Measurements from ENCODE around the gene CORIN.

CORIN gene

DNA sequence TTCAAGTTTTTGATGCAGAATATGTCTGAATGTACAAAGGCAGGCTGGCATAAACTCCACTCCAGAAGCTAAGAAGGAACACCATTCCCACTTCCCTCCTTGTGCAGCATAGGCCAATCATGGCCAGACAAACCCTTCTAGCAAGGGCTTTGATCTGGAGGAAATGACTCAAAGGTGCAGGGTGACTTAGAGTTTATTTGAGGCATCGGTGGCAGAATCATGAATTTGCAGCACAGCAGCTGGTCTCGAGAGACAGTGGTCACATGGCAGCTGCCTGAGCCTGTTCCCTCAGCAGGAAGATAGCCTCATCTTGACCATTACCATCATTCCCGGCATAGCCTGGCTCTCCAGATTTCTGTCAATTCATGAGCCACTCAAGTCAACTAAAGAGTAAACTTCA is 198.3 kb downstream of the CORIN start:
- Histone ChIP-seq H3K27ac (ENCODE audit: low read depth, low read length) (no peak overlapping the region), H2AFZ (ENCODE audit: low read depth, low read length, severe bottlenecking) (no peak overlapping the region), H3K9ac (ENCODE audit: low read length) (no peak overlapping the region), H3K27me3 (ENCODE audit: low read length) (no peaks in the 10 kb centered on the region), H3F3A (ENCODE audit: insufficient read depth) (no peaks in the 10 kb centered on the region), H3K9me3 (ENCODE audit: insufficient read depth, low read length) (no peaks in the 10 kb centered on the region), H3K4me2 (ENCODE audit: low read depth, low read length, poor library complexity, severe bottlenecking) (no peak overlapping the region), H4K20me1 (ENCODE audit: low read depth, low read length) (no peaks in the 10 kb centered on the region), H3K4me3 (ENCODE audit: insufficient read depth, low read length, poor library complexity, severe bottlenecking) (no peak overlapping the region), H3K36me3 (ENCODE audit: low read length) (no peaks in the 10 kb centered on the region), H3K9me2 (replicated peaks; ENCODE audit: insufficient read depth, low read length) (no peaks in the 10 kb centered on the region), H3K79me2 (ENCODE audit: insufficient read depth, low read length) (no peaks in the 10 kb centered on the region)
- TF ChIP-seq, protein P1, sequence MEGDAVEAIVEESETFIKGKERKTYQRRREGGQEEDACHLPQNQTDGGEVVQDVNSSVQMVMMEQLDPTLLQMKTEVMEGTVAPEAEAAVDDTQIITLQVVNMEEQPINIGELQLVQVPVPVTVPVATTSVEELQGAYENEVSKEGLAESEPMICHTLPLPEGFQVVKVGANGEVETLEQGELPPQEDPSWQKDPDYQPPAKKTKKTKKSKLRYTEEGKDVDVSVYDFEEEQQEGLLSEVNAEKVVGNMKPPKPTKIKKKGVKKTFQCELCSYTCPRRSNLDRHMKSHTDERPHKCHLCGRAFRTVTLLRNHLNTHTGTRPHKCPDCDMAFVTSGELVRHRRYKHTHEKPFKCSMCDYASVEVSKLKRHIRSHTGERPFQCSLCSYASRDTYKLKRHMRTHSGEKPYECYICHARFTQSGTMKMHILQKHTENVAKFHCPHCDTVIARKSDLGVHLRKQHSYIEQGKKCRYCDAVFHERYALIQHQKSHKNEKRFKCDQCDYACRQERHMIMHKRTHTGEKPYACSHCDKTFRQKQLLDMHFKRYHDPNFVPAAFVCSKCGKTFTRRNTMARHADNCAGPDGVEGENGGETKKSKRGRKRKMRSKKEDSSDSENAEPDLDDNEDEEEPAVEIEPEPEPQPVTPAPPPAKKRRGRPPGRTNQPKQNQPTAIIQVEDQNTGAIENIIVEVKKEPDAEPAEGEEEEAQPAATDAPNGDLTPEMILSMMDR (IDR thresholded peaks at IDR 0.05; ENCODE audit: insufficient read depth, low read length, poor library complexity, severe bottlenecking) = no peak
- TF ChIP-seq EZH2phosphoT487 (conservative IDR thresholded peaks at IDR 0.05; ENCODE audit: low read length) = no peak

- Histone ChIP-seq H3K4me2 (ENCODE audit: low read depth, low read length, poor library complexity, severe bottlenecking) (no peak overlapping the region), H3K4me3 (ENCODE audit: insufficient read depth, low read length, poor library complexity, severe bottlenecking) (no peak overlapping the region), H3K9me3 (ENCODE audit: insufficient read depth, low read length) (no peaks in the 10 kb centered on the region), H3K9ac (ENCODE audit: low read length) (no peak overlapping the region), H3K27ac (ENCODE audit: low read depth, low read length) (no peak overlapping the region), H3F3A (ENCODE audit: insufficient read depth) (no peaks in the 10 kb centered on the region), H3K79me2 (ENCODE audit: insufficient read depth, low read length) (no peaks in the 10 kb centered on the region), H2AFZ (ENCODE audit: low read depth, low read length, severe bottlenecking) (no peak overlapping the region), H3K27me3 (ENCODE audit: low read length) (no peaks in the 10 kb centered on the region), H3K36me3 (ENCODE audit: low read length) (no peaks in the 10 kb centered on the region), H4K20me1 (ENCODE audit: low read depth, low read length) (no peaks in the 10 kb centered on the region), H3K9me2 (replicated peaks; ENCODE audit: insufficient read depth, low read length) (no peaks in the 10 kb centered on the region)
- TF ChIP-seq, protein P1 (IDR thresholded peaks at IDR 0.05; ENCODE audit: insufficient read depth, low read length, poor library complexity, severe bottlenecking) = no peak
- no peak for TF ChIP-seq EZH2phosphoT487 (conservative IDR thresholded peaks at IDR 0.05; ENCODE audit: low read length)
These were observed 206.7 kb downstream of the CORIN start for GRCh38 chr4:47631161-47631560.

- no peak for TF ChIP-seq EZH2phosphoT487 (conservative IDR thresholded peaks at IDR 0.05; ENCODE audit: low read length)
- TF ChIP-seq, protein P1 (IDR thresholded peaks at IDR 0.05; ENCODE audit: insufficient read depth, low read length, poor library complexity, severe bottlenecking) = no peak
- Histone ChIP-seq H3K36me3 (ENCODE audit: low read length) (no peaks in the 10 kb centered on the region), H3K27ac (ENCODE audit: low read depth, low read length) (no peak overlapping the region), H3K4me2 (ENCODE audit: low read depth, low read length, poor library complexity, severe bottlenecking) (no peak overlapping the region), H3K27me3 (ENCODE audit: low read length) (no peaks in the 10 kb centered on the region), H3K9me3 (ENCODE audit: insufficient read depth, low read length) (no peaks in the 10 kb centered on the region), H2AFZ (ENCODE audit: low read depth, low read length, severe bottlenecking) (no peak overlapping the region), H3K79me2 (ENCODE audit: insufficient read depth, low read length) (no peaks in the 10 kb centered on the region), H4K20me1 (ENCODE audit: low read depth, low read length) (no peaks in the 10 kb centered on the region), H3K4me3 (ENCODE audit: insufficient read depth, low read length, poor library complexity, severe bottlenecking) (no peak overlapping the region), H3F3A (ENCODE audit: insufficient read depth) (no peaks in the 10 kb centered on the region), H3K9ac (ENCODE audit: low read length) (no peak overlapping the region), H3K9me2 (replicated peaks; ENCODE audit: insufficient read depth, low read length) (no peaks in the 10 kb centered on the region)
These were observed 213.8 kb downstream of the CORIN start for GRCh38 chr4:47624031-47624441.
